ENCODE measurements around the gene MPPE1.

DNA sequence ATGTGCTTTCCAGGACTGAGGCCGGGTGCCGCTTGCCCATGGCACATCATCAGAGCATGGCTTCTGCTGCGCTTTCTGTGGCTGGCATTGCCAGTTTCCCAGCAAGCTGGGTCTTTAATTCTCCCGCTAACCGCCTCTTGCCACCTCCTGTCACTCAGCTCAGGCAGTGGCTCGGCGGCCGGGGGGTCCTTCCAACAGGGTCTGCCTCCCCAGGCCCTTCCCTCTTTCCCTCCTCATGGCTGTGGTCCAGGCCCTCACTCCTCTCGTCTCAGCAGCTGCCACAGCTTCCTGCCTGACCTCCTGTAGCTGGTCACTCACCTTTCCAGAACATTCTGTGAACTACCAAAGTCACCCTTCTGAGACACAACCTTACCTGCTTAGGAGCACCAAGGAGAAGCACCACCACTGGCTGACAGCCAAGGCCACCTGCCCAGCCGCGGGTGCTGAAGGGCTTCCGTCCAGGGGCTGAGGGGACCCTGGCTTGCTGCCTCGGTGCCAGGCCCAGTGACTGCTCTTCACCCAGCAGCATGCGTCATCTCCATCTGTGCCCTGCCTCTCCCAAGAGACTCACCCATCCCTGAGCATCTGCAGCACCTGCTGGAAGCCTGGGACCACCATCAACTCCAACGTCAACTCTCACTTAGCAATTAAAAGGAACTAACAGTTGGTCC lies 34.3 kb downstream of the MPPE1 start:
- TF ChIP-seq POLR2A (IDR thresholded peaks at IDR 0.05) (no peak), CTCF (IDR thresholded peaks at IDR 0.05) (no peak)

All from body of pancreas (tissue), 4 donors.